ENCODE results near the gene KCTD16.
A peak's percentile ranks its signal among the peaks of the same experiment; 100 is the strongest.

Gene KCTD16

GRCh38 chr5:144313147-144313726 lies 142.6 kb downstream of the KCTD16 start:
- Histone ChIP-seq H4K8ac (ENCODE audit: low read depth, low read length) (no peak overlapping the region), H3K18ac (ENCODE audit: low read length) (no peak overlapping the region), H2BK120ac (ENCODE audit: low read depth, low read length) (no peak overlapping the region), H2BK5ac (ENCODE audit: low read length) (no peak overlapping the region), H3K23ac (ENCODE audit: low read length) (no peak overlapping the region), H3K79me2 (ENCODE audit: control insufficient read depth, insufficient read depth, low read length) (no peaks in the 10 kb centered on the region), H3K79me1 (ENCODE audit: low read length) (no peaks in the 10 kb centered on the region), H3K56ac (ENCODE audit: low read length) (no peak overlapping the region), H3K9ac (ENCODE audit: low read length) (no peak overlapping the region), H3K4me1 (ENCODE audit: control insufficient read depth, low read depth, low read length) (peaks cover 3% of the 10 kb centered on the region), H3K27ac (ENCODE audit: low read depth, low read length) (no peak overlapping the region), H2AK5ac (ENCODE audit: low read length) (no peak overlapping the region), H3K4me3 (ENCODE audit: low read length) (no peak overlapping the region), H3K4me2 (ENCODE audit: low read length) (no peak overlapping the region), H4K5ac (ENCODE audit: low read length) (no peak overlapping the region), H3K4ac (ENCODE audit: low read depth, low read length) (no peak overlapping the region), H3K36me3 (ENCODE audit: control insufficient read depth, insufficient read depth, low read length) (no peaks in the 10 kb centered on the region), H2BK15ac (replicated peaks; ENCODE audit: low read depth) (no peak overlapping the region), H3K27me3 (ENCODE audit: insufficient read depth, low read length, poor library complexity) (no peaks in the 10 kb centered on the region)
- DNase-seq = no peak
- WGBS (ENCODE audit: extremely low coverage, insufficient coverage, low lambda C conversion rate) = no CpG with 5 or more reads among the region's 1 CpG

GRCh38 chr5:144315026-144315425 lies 144.4 kb downstream of the KCTD16 start:
- Histone ChIP-seq H4K5ac (ENCODE audit: low read length) (no peak overlapping the region), H3K4me1 (ENCODE audit: control insufficient read depth, low read depth, low read length) (no peaks in the 10 kb centered on the region), H3K23ac (ENCODE audit: low read length) (no peak overlapping the region), H3K27me3 (ENCODE audit: insufficient read depth, low read length, poor library complexity) (no peaks in the 10 kb centered on the region), H2BK5ac (ENCODE audit: low read length) (no peak overlapping the region), H3K79me2 (ENCODE audit: control insufficient read depth, insufficient read depth, low read length) (no peaks in the 10 kb centered on the region), H3K18ac (ENCODE audit: low read length) (no peak overlapping the region), H3K36me3 (ENCODE audit: control insufficient read depth, insufficient read depth, low read length) (no peaks in the 10 kb centered on the region), H2BK15ac (replicated peaks; ENCODE audit: low read depth) (no peak overlapping the region), H3K4me2 (ENCODE audit: low read length) (no peak overlapping the region), H2AK5ac (ENCODE audit: low read length) (no peak overlapping the region), H3K56ac (ENCODE audit: low read length) (no peak overlapping the region), H4K8ac (ENCODE audit: low read depth, low read length) (no peak overlapping the region), H2BK120ac (ENCODE audit: low read depth, low read length) (no peak overlapping the region), H3K4ac (ENCODE audit: low read depth, low read length) (no peak overlapping the region), H3K27ac (ENCODE audit: low read depth, low read length) (no peak overlapping the region), H3K9ac (ENCODE audit: low read length) (no peak overlapping the region), H3K4me3 (ENCODE audit: low read length) (no peak overlapping the region), H3K79me1 (ENCODE audit: low read length) (no peaks in the 10 kb centered on the region)
- WGBS (ENCODE audit: extremely low coverage, insufficient coverage, low lambda C conversion rate) = no CpG with 5 or more reads among the region's 4 CpGs
- DNase-seq = no peak

GRCh38 chr5:144315994-144316634 lies 145.4 kb downstream of the KCTD16 start:
- no peak overlapping the region for H3K4me2 ChIP-seq (ENCODE audit: low read length)
- H3K27ac ChIP-seq (ENCODE audit: low read depth, low read length) = no peak overlapping the region

GRCh38 chr5:144318011-144318410 lies 147.3 kb downstream of the KCTD16 start:
- Histone ChIP-seq H3K18ac (ENCODE audit: low read length) (no peak overlapping the region), H3K4me1 (ENCODE audit: control insufficient read depth, low read depth, low read length) (no peaks in the 10 kb centered on the region), H2AK5ac (ENCODE audit: low read length) (no peak overlapping the region), H3K9ac (ENCODE audit: low read length) (no peak overlapping the region), H3K4me2 (ENCODE audit: low read length) (no peak overlapping the region), H3K56ac (ENCODE audit: low read length) (no peak overlapping the region), H4K5ac (ENCODE audit: low read length) (no peak overlapping the region), H2BK120ac (ENCODE audit: low read depth, low read length) (no peak overlapping the region), H3K4me3 (ENCODE audit: low read length) (no peak overlapping the region), H3K36me3 (ENCODE audit: control insufficient read depth, insufficient read depth, low read length) (no peaks in the 10 kb centered on the region), H2BK15ac (replicated peaks; ENCODE audit: low read depth) (no peak overlapping the region), H3K79me1 (ENCODE audit: low read length) (no peaks in the 10 kb centered on the region), H3K4ac (ENCODE audit: low read depth, low read length) (no peak overlapping the region), H3K79me2 (ENCODE audit: control insufficient read depth, insufficient read depth, low read length) (no peaks in the 10 kb centered on the region), H3K23ac (ENCODE audit: low read length) (no peak overlapping the region), H3K27me3 (ENCODE audit: insufficient read depth, low read length, poor library complexity) (no peaks in the 10 kb centered on the region), H4K8ac (ENCODE audit: low read depth, low read length) (no peak overlapping the region), H2BK5ac (ENCODE audit: low read length) (no peak overlapping the region), H3K27ac (ENCODE audit: low read depth, low read length) (no peak overlapping the region)
- DNase-seq = no peak
- WGBS (ENCODE audit: extremely low coverage, insufficient coverage, low lambda C conversion rate) = no CpG with 5 or more reads among the region's 3 CpGs

More at GRCh38 chr5:144315994-144316634, 145.4 kb downstream of the KCTD16 start:
- no peak overlapping the region for H4K8ac ChIP-seq (ENCODE audit: low read depth, low read length)
- no peak overlapping the region for H3K4me3 ChIP-seq (ENCODE audit: low read length)
- no peak overlapping the region for H3K4ac ChIP-seq (ENCODE audit: low read depth, low read length)
- no peak overlapping the region for H3K9ac ChIP-seq (ENCODE audit: low read length)
- DNase-seq = no peak
- H3K79me2 ChIP-seq (ENCODE audit: control insufficient read depth, insufficient read depth, low read length) = no peaks in the 10 kb centered on the region
- H2AK5ac ChIP-seq (ENCODE audit: low read length) = no peak overlapping the region
- no peak overlapping the region for H3K56ac ChIP-seq (ENCODE audit: low read length)
- no peak overlapping the region for H2BK15ac ChIP-seq (replicated peaks; ENCODE audit: low read depth)
- no peak overlapping the region for H2BK5ac ChIP-seq (ENCODE audit: low read length)
- no peaks in the 10 kb centered on the region for H3K4me1 ChIP-seq (ENCODE audit: control insufficient read depth, low read depth, low read length)
- H3K36me3 ChIP-seq (ENCODE audit: control insufficient read depth, insufficient read depth, low read length) = no peaks in the 10 kb centered on the region
- no peaks in the 10 kb centered on the region for H3K27me3 ChIP-seq (ENCODE audit: insufficient read depth, low read length, poor library complexity)
- H4K5ac ChIP-seq (ENCODE audit: low read length) = no peak overlapping the region
- no peak overlapping the region for H3K18ac ChIP-seq (ENCODE audit: low read length)
- no peaks in the 10 kb centered on the region for H3K79me1 ChIP-seq (ENCODE audit: low read length)
- no peak overlapping the region for H3K23ac ChIP-seq (ENCODE audit: low read length)
- H2BK120ac ChIP-seq (ENCODE audit: low read depth, low read length) = no peak overlapping the region
- WGBS (ENCODE audit: extremely low coverage, insufficient coverage, low lambda C conversion rate) = no CpG with 5 or more reads among the region's 12 CpGs

GRCh38 chr5:144318460-144318859 lies 147.8 kb downstream of the KCTD16 start:
- H3K79me1 ChIP-seq (ENCODE audit: low read length) = no peaks in the 10 kb centered on the region
- no peak overlapping the region for H3K4me2 ChIP-seq (ENCODE audit: low read length)
- H3K4me3 ChIP-seq (ENCODE audit: low read length) = no peak overlapping the region
- H2BK15ac ChIP-seq (replicated peaks; ENCODE audit: low read depth) = no peak overlapping the region
- no peak overlapping the region for H2BK120ac ChIP-seq (ENCODE audit: low read depth, low read length)
- H3K27me3 ChIP-seq (ENCODE audit: insufficient read depth, low read length, poor library complexity) = no peaks in the 10 kb centered on the region
- H3K27ac ChIP-seq (ENCODE audit: low read depth, low read length) = no peak overlapping the region
- H2AK5ac ChIP-seq (ENCODE audit: low read length) = no peak overlapping the region
- H4K5ac ChIP-seq (ENCODE audit: low read length) = no peak overlapping the region
- WGBS (ENCODE audit: extremely low coverage, insufficient coverage, low lambda C conversion rate) = no CpG with 5 or more reads among the region's 4 CpGs
- H3K9ac ChIP-seq (ENCODE audit: low read length) = no peak overlapping the region
- H3K4me1 ChIP-seq (ENCODE audit: control insufficient read depth, low read depth, low read length) = no peaks in the 10 kb centered on the region
- H3K4ac ChIP-seq (ENCODE audit: low read depth, low read length) = no peak overlapping the region
- H2BK5ac ChIP-seq (ENCODE audit: low read length) = no peak overlapping the region
- H3K79me2 ChIP-seq (ENCODE audit: control insufficient read depth, insufficient read depth, low read length) = no peaks in the 10 kb centered on the region
- H3K23ac ChIP-seq (ENCODE audit: low read length) = no peak overlapping the region
- no peak overlapping the region for H4K8ac ChIP-seq (ENCODE audit: low read depth, low read length)
- H3K56ac ChIP-seq (ENCODE audit: low read length) = no peak overlapping the region
- H3K36me3 ChIP-seq (ENCODE audit: control insufficient read depth, insufficient read depth, low read length) = no peaks in the 10 kb centered on the region
- peak; percentile 6 for DNase-seq
- no peak overlapping the region for H3K18ac ChIP-seq (ENCODE audit: low read length)

- no peak overlapping the region for H3K23ac ChIP-seq (ENCODE audit: low read length)
- no peak overlapping the region for H4K8ac ChIP-seq (ENCODE audit: low read depth, low read length)
- no CpG with 5 or more reads among the region's 1 CpG for WGBS (ENCODE audit: extremely low coverage, insufficient coverage, low lambda C conversion rate)
- DNase-seq = no peak
- H3K36me3 ChIP-seq (ENCODE audit: control insufficient read depth, insufficient read depth, low read length) = no peaks in the 10 kb centered on the region
- H3K27ac ChIP-seq (ENCODE audit: low read depth, low read length) = no peak overlapping the region
- H3K79me1 ChIP-seq (ENCODE audit: low read length) = no peaks in the 10 kb centered on the region
- H3K4ac ChIP-seq (ENCODE audit: low read depth, low read length) = no peak overlapping the region
- no peak overlapping the region for H2BK5ac ChIP-seq (ENCODE audit: low read length)
- no peaks in the 10 kb centered on the region for H3K79me2 ChIP-seq (ENCODE audit: control insufficient read depth, insufficient read depth, low read length)
- H2BK15ac ChIP-seq (replicated peaks; ENCODE audit: low read depth) = no peak overlapping the region
- H3K4me3 ChIP-seq (ENCODE audit: low read length) = no peak overlapping the region
- H3K4me2 ChIP-seq (ENCODE audit: low read length) = no peak overlapping the region
- H4K5ac ChIP-seq (ENCODE audit: low read length) = no peak overlapping the region
- H3K4me1 ChIP-seq (ENCODE audit: control insufficient read depth, low read depth, low read length) = no peaks in the 10 kb centered on the region
- no peak overlapping the region for H3K18ac ChIP-seq (ENCODE audit: low read length)
- no peaks in the 10 kb centered on the region for H3K27me3 ChIP-seq (ENCODE audit: insufficient read depth, low read length, poor library complexity)
- no peak overlapping the region for H2AK5ac ChIP-seq (ENCODE audit: low read length)
- H3K9ac ChIP-seq (ENCODE audit: low read length) = no peak overlapping the region
- H3K56ac ChIP-seq (ENCODE audit: low read length) = no peak overlapping the region
- no peak overlapping the region for H2BK120ac ChIP-seq (ENCODE audit: low read depth, low read length)
These were observed 152.5 kb downstream of the KCTD16 start for GRCh38 chr5:144323181-144323580.

All from mesendoderm (in vitro differentiated cells).